Neutrophil (primary cell): Measurements from ENCODE around the gene FURIN.
A peak's percentile ranks its signal among the peaks of the same experiment; 100 is the strongest.

Source experiments
- H3K27ac ChIP-seq: fragments of 200-600 bp; sonication (generic); 2 replicates; pipeline ENCODE4 v1.5.1; 2016; ENCODE audit warnings: mild to moderate bottlenecking, moderate library complexity
- H3K27me3 ChIP-seq: fragments of 200-600 bp; sonication (generic); 2 replicates; pipeline ENCODE4 v1.6.0; 2016; ENCODE audit warnings: mild to moderate bottlenecking
- H3K36me3 ChIP-seq: fragments of 200-600 bp; sonication (generic); 2 replicates; pipeline ENCODE4 v1.5.1; 2017
- H3K4me1 ChIP-seq, 2 experiments: fragments of 200-600 bp in 1 of 2; sonication (generic) in 1 of 2; 1 replicate in 1 of 2; 2 replicates in 1 of 2; pipeline versions ENCODE4 v1.5.1 to v1.6.1; 2013 to 2016; ENCODE audit warnings: low read depth in 1 of 2, low read length in 1 of 2, mild to moderate bottlenecking in 1 of 2, moderate library complexity in 1 of 2; ENCODE audit not compliant: control insufficient read depth in 1 of 2, insufficient read depth in 1 of 2
- H3K4me3 ChIP-seq, 2 experiments: fragments of 200-600 bp in 1 of 2; sonication (generic) in 1 of 2; 1 replicate in 1 of 2; 2 replicates in 1 of 2; pipeline ENCODE4 v1.5.1; 2013 to 2016; ENCODE audit warnings: low read depth in 1 of 2, low read length in 1 of 2, mild to moderate bottlenecking in 1 of 2, moderate library complexity in 1 of 2
- H3K9me3 ChIP-seq: fragments of 200-600 bp; sonication (generic); 2 replicates; pipeline ENCODE4 v1.5.1; 2016
- TF ChIP-seq, protein P1 (sequence below): fragments of 200-600 bp; sonication (generic); IDR thresholded peaks from 2 replicates; pipeline ENCODE4 v1.5.1; 2016; ENCODE audit warnings: antibody characterized with exemption

The FURIN gene

DNA sequence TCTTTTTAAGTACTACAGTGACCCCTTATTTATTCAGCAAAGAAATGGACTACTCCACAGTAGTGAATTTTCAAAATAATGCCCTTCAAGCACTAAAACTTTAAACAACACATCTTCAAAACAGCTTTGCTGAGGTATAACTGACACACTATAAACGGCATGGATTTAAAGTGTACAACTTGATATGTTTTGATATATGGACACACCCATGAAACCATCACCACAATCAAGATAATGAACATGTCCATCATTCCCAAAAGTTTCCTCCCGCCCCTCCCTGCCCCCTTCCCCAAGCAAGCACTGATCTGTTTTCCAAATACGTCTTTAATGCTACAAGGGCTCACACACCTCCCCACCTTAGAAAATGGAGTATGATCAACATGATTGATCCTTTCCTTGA is 1.6 kb upstream of the FURIN start:
- peak overlapping the region; percentile 23 for H3K27ac ChIP-seq
- H3K9me3 ChIP-seq = no peaks in the 10 kb centered on the region
- H3K27me3 ChIP-seq = no peaks in the 10 kb centered on the region
- TF ChIP-seq, protein P1, sequence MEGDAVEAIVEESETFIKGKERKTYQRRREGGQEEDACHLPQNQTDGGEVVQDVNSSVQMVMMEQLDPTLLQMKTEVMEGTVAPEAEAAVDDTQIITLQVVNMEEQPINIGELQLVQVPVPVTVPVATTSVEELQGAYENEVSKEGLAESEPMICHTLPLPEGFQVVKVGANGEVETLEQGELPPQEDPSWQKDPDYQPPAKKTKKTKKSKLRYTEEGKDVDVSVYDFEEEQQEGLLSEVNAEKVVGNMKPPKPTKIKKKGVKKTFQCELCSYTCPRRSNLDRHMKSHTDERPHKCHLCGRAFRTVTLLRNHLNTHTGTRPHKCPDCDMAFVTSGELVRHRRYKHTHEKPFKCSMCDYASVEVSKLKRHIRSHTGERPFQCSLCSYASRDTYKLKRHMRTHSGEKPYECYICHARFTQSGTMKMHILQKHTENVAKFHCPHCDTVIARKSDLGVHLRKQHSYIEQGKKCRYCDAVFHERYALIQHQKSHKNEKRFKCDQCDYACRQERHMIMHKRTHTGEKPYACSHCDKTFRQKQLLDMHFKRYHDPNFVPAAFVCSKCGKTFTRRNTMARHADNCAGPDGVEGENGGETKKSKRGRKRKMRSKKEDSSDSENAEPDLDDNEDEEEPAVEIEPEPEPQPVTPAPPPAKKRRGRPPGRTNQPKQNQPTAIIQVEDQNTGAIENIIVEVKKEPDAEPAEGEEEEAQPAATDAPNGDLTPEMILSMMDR = no peak
- H3K4me3 ChIP-seq = no peak overlapping the region
- H3K4me1 ChIP-seq = peaks cover 51 to 63% of the 10 kb centered on the region in 2 experiments
- H3K36me3 ChIP-seq = no peaks in the 10 kb centered on the region

GRCh38 chr15:90869140-90869541 is 753 bp downstream of the FURIN start:
- no peaks in the 10 kb centered on the region for H3K9me3 ChIP-seq
- peak overlapping the region; percentile 93 for H3K27ac ChIP-seq
- TF ChIP-seq, protein P1 = no peak
- H3K36me3 ChIP-seq = no peaks in the 10 kb centered on the region
- H3K4me1 ChIP-seq = peaks cover 47 to 59% of the 10 kb centered on the region in 2 experiments
- no peaks in the 10 kb centered on the region for H3K27me3 ChIP-seq
- peak overlapping the region in 1 of 2 experiments; percentile 90 for H3K4me3 ChIP-seq

DNA sequence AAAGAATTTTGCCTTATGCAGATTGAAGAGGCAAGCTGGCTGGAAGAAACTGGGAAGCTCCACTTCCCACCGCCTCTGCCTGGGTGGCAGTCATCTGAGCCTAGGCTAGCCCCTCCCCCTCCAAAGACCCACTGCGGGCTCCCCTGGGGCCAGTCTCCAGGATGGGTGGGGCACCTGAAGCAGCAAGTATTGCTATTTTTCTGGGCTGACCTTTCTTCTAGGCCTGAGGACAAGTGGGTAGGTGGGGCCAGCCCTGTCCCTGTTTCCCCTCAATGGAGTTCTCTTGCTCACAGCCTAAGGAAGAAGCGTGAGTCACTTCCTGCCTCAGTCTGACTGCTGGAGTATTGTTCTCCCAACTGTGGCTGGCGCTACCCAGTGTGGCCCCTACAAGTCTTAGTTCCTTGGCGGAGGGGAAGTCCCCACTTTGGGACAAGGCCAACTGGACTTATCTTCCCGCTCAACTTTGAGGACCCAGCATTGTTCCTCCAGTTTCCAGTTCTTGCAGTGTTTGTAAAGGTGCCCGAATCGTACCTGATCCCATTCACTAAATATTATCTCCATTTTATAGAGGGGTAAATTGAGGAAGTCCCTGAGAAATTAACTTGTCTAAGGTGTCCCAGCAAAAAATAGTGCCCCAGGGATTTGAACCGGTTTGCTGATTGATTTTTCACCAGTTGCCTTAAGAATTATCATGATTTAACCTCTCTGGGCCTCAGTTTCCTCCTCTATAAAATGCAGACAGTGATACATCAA is 1.4 kb downstream of the FURIN start:
- Histone ChIP-seq H3K4me3 (peak overlapping the region; percentile 78 to 90), H3K9me3 (no peaks in the 10 kb centered on the region), H3K27ac (peak overlapping the region; percentile 93), H3K4me1 (peaks cover 46 to 58% of the 10 kb centered on the region in 2 experiments), H3K36me3 (no peaks in the 10 kb centered on the region), H3K27me3 (no peaks in the 10 kb centered on the region)
- TF ChIP-seq, protein P1 = no peak

GRCh38 chr15:90870354-90871138 is 2.2 kb downstream of the FURIN start:
- Histone ChIP-seq H3K4me1 (peaks cover 46 to 58% of the 10 kb centered on the region in 2 experiments), H3K36me3 (peaks cover 5% of the 10 kb centered on the region), H3K9me3 (no peaks in the 10 kb centered on the region), H3K27ac (peak overlapping the region; percentile 93), H3K27me3 (no peaks in the 10 kb centered on the region), H3K4me3 (peak overlapping the region; percentile 78 to 90)
- TF ChIP-seq, protein P1 = no peak

DNA sequence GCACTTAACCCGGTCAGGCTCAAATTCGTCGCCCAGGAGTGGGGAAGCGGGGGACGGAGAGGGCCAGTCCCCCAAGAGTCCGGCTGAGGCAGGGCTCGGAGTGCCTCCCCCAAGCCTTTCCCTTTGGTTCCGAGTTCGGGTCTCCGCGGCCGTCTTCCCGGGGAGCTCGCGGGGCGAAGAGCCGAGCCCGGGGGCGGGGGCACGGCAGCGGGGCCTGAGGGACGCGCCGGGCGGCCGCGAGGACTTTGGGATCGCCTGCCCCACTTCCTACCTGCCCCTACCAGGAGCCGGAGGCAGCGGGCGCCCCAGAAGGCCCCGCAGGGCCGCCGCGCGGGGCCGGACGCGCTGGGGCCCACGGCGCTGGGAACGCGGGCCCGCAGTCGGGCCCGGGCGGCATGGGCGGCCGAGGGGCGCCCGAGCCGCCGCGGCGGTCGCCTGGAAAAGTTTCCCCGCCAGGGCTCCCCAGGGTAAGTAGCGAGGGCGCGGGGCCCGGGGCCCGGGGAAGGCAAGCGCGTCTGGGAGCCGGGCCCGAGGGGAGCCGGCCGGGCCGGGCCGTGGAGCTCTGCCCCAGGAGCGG is 2.8 kb downstream of the FURIN start:
- H3K27me3 ChIP-seq = no peaks in the 10 kb centered on the region
- H3K4me1 ChIP-seq = peaks cover 46 to 57% of the 10 kb centered on the region in 2 experiments
- H3K36me3 ChIP-seq = peaks cover 12% of the 10 kb centered on the region
- TF ChIP-seq, protein P1 = no peak
- no peaks in the 10 kb centered on the region for H3K9me3 ChIP-seq
- peak overlapping the region; percentile 93 for H3K27ac ChIP-seq
- peak overlapping the region; percentile 78 to 90 for H3K4me3 ChIP-seq
